GM12878 (cell line): ENCODE measurements around the gene KCNA1. TPM values are rescaled to one million over a fixed set of nuclear protein-coding genes. Genes with fewer than 3 reads are reported as not detected.

Experiments used
- ATAC-seq: fragments of 200-7000 bp; cut with Tn5 transposase; 3 replicates; pipeline ENCODE4 v1.9.1; 2020; ENCODE audit warnings: mild to moderate bottlenecking, moderate library complexity
- BruUV-seq: library from RNA; stranded (reverse); fragments of 400-500 nt; replicated peaks from 2 replicates; lab custom pipeline; 2021; lab: Mats Ljungman, UMichigan
- CTCF ChIA-PET: fragments of 300-600 bp; sonication (Branson Sonifier 250); formaldehyde crosslinking; extraction: SDS; loops from one replicate; lab custom pipeline; 2021; ENCODE audit warnings: inconsistent platforms; lab: Yijun Ruan, JAX
- POLR2A ChIA-PET: fragments of 350-600 bp; formaldehyde crosslinking; extraction: SDS; loops from one replicate; lab custom pipeline; 2021; ENCODE audit warnings: inconsistent platforms; lab: Charles Lee
- RAD21 ChIA-PET: fragments of 300-600 bp; sonication (Branson Sonifier 250); formaldehyde crosslinking; loops from one replicate; lab custom pipeline; 2023; ENCODE audit warnings: antibody characterized with exemption; ENCODE audit not compliant: unreplicated experiment; lab: Charles Lee
- SMC1A ChIA-PET: fragments of 300-600 bp; sonication (Branson Sonifier 250); formaldehyde crosslinking; loops from one replicate; lab custom pipeline; 2023; ENCODE audit not compliant: unreplicated experiment, uncharacterized antibody; lab: Charles Lee
- DNase-seq: peaks from one replicate; pipeline ENCODE4 v3.0.0-alpha.2; 2011; ENCODE audit warnings: low read depth, low spot score
- FAIRE-seq: peaks from 3 replicates; lab custom pipeline; 2011; peaks lifted over from hg19 to GRCh38; lab: Jason Lieb, UNC
- H2AFZ ChIP-seq: 2 replicates; pipeline ENCODE4 v1.6.0; 2011; ENCODE audit warnings: low read depth, low read length, control low read depth; ENCODE audit not compliant: control insufficient read depth
- H3K27ac ChIP-seq: 2 replicates; pipeline ENCODE4 v1.5.1; 2011; ENCODE audit warnings: control low read depth; ENCODE audit not compliant: control insufficient read depth, insufficient read depth
- H3K27me3 ChIP-seq, 2 experiments: replicated peaks in 1 of 2; 2 replicates each; pipeline versions ENCODE4 v1.6.0 to v1.6.1; 2011; ENCODE audit warnings: low read length in 1 of 2; ENCODE audit not compliant: control insufficient read depth in 2 of 2, insufficient read depth in 2 of 2
- H3K36me3 ChIP-seq, 2 experiments: 2 replicates each; pipeline ENCODE4 v1.5.1; 2011; ENCODE audit warnings: low read length in 1 of 2; ENCODE audit not compliant: control insufficient read depth in 2 of 2, insufficient read depth in 2 of 2
- H3K4me1 ChIP-seq: 2 replicates; pipeline ENCODE4 v1.6.1; 2011; ENCODE audit warnings: mild to moderate bottlenecking, low read length, moderate library complexity, mixed read lengths; ENCODE audit not compliant: control insufficient read depth, insufficient read depth
- H3K4me2 ChIP-seq: 2 replicates; pipeline ENCODE4 v1.6.0; 2011; ENCODE audit warnings: control low read depth; ENCODE audit not compliant: control insufficient read depth, insufficient read depth
- H3K4me3 ChIP-seq: fragments of 200-600 bp; sonication (generic); 2 replicates; pipeline ENCODE4 v1.5.1; 2016
- H3K79me2 ChIP-seq: 2 replicates; pipeline ENCODE4 v1.6.0; 2011; ENCODE audit warnings: low read length; ENCODE audit not compliant: control insufficient read depth, insufficient read depth
- H3K9ac ChIP-seq: 2 replicates; pipeline ENCODE4 v1.8.0; 2011; ENCODE audit warnings: low read length, control low read depth, mixed read lengths; ENCODE audit not compliant: control insufficient read depth, insufficient read depth
- H3K9me3 ChIP-seq: replicated peaks from 3 replicates; pipeline ENCODE4 v1.5.1; 2011; ENCODE audit warnings: mild to moderate bottlenecking, low read length; ENCODE audit not compliant: control insufficient read depth, insufficient read depth
- H4K20me1 ChIP-seq: 2 replicates; pipeline ENCODE4 v1.6.0; 2011; ENCODE audit not compliant: control insufficient read depth, insufficient read depth
- ATF3 ChIP-seq: IDR thresholded peaks from 2 replicates; pipeline ENCODE4 v1.6.1; 2011; ENCODE audit warnings: low read depth, mild to moderate bottlenecking, low read length, moderate library complexity, borderline replicate concordance; ENCODE audit errors: extremely low read depth
- FOS ChIP-seq: IDR thresholded peaks from 3 replicates; pipeline ENCODE4 v1.6.1; 2011; ENCODE audit warnings: borderline replicate concordance; ENCODE audit not compliant: insufficient read length; ENCODE audit errors: extremely low read depth
- HCFC1 ChIP-seq: fragments of 150-350 bp; IDR thresholded peaks from 2 replicates; pipeline ENCODE4 v1.6.1; 2014; ENCODE audit warnings: low read length
- IKZF2 ChIP-seq, 2 experiments: fragments of 450-650 bp; IDR thresholded peaks; 2 replicates each; pipeline ENCODE4 v1.6.1; 2017; ENCODE audit warnings: mild to moderate bottlenecking in 2 of 2, moderate library complexity in 2 of 2
- IRF5 ChIP-seq: fragments of 450-650 bp; IDR thresholded peaks from 2 replicates; pipeline ENCODE4 v1.6.1; 2017; ENCODE audit warnings: borderline replicate concordance
- KLF5 ChIP-seq: fragments of 450-650 bp; IDR thresholded peaks from 2 replicates; pipeline ENCODE4 v1.6.1; 2014; ENCODE audit warnings: mild to moderate bottlenecking; ENCODE audit not compliant: partially characterized antibody
- SPI1 ChIP-seq: IDR thresholded peaks from 2 replicates; pipeline ENCODE4 v1.6.1; 2011; ENCODE audit warnings: low read depth, mild to moderate bottlenecking, low read length, moderate library complexity, borderline replicate concordance; ENCODE audit not compliant: insufficient read depth
- ZNF592 ChIP-seq: fragments of 450-650 bp; IDR thresholded peaks from 2 replicates; pipeline ENCODE4 v1.6.1; 2017; ENCODE audit warnings: mild to moderate bottlenecking, moderate library complexity
- WGBS: methylation state at CpG from one replicate; pipeline ENCODE4 v1.1.6; 2016; ENCODE audit warnings: low lambda C conversion rate; ENCODE audit not compliant: insufficient replicate concordance, insufficient coverage; ENCODE audit errors: missing lambda C conversion rate; 5-methylcytosine and 5-hydroxymethylcytosine counted together
- in situ Hi-C: fragments of 300-500 bp; cut with MboI; formaldehyde crosslinking; loops from 9 replicates; pipeline ENCODE4 v1.14.3; 2018; ENCODE audit warnings: mixed read lengths
- intact Hi-C: fragments of 100-400 bp; cut with micrococcal nuclease; formaldehyde crosslinking; loops from one replicate; pipeline ENCODE4 v1.14.2; 2022; ENCODE audit not compliant: unreplicated experiment
- polyA plus RNA-seq, 11 experiments: library from polyadenylated mRNA; depleted of rRNA in 4 of 11; unstranded in 6 of 11; stranded (reverse) in 5 of 11; fragments of >200 nt; fragmentation: Nextera tagmentation in 4 of 11; fragmentation: Illumina TruSeq in 1 of 11; extraction: Ambion mirVana in 4 of 11; extraction: Trizol in 1 of 11; gene quantifications; 1 replicate in 1 of 11; 2 replicates in 10 of 11; pipeline versions ENCODE4 v1.2.1 to v1.2.3, GENCODE V29; 2011 to 2016; ENCODE audit warnings: inconsistent platforms in 2 of 11, missing spikeins in 2 of 11, low read depth in 1 of 11
- total RNA-seq, 4 experiments: library from RNA; depleted of rRNA in 3 of 4; stranded (reverse); fragments of >200 nt in 3 of 4; fragmentation: Illumina TruSeq in 1 of 4; extraction: Trizol in 1 of 4; gene quantifications; 2 replicates each; pipeline versions ENCODE4 v1.2.1 to v1.2.3, GENCODE V29; 2013 to 2021

The KCNA1 gene
- total and polyA plus RNA-seq, 10 of the 15 experiments (the other 5 are each of a cell fraction or from before 2014, with no cell fraction given) = 0.05 to 0.77 (median 0.33) TPM

- ChIA-PET RAD21 (no interaction called here), POLR2A (no interaction called here), CTCF (no interaction called here), SMC1A (no interaction called here)
- no TSS peak for BruUV-seq
- Histone ChIP-seq H3K9me3 (no peaks in the 10 kb centered on the region), H4K20me1 (no peaks in the 10 kb centered on the region), H3K27me3 (no peaks in the 10 kb centered on the region), H3K27ac (no peak overlapping the region), H3K4me1 (no peaks in the 10 kb centered on the region), H3K4me2 (no peak overlapping the region), H3K9ac (no peak overlapping the region), H2AFZ (no peak overlapping the region), H3K79me2 (no peaks in the 10 kb centered on the region), H3K4me3 (no peak overlapping the region), H3K36me3 (no peaks in the 10 kb centered on the region)
- FAIRE-seq (no peak), DNase-seq (no peak), ATAC-seq (no peak)
- TF ChIP-seq FOS (no peak), IRF5 (no peak), ZNF592 (no peak), ATF3 (no peak), IKZF2 (IDR thresholded peaks at IDR 0.05) (no peak), HCFC1 (no peak), SPI1 (no peak), KLF5 (no peak)
- in situ Hi-C loops (no loop called here), intact Hi-C loops (no loop called here)
- WGBS = 70% methylated on average over 5 of the region's 5 CpGs
Observed at GRCh38 chr12:4900327-4900726, 9.4 kb upstream of the KCNA1 start.
